ENCODE results near the gene TCEAL5. TPM values are rescaled to one million over a fixed set of nuclear protein-coding genes. Genes with fewer than 3 reads are reported as not detected.
"Not testable (repeated sequence)": the region's sequence is repeated elsewhere in the genome, so short reads cannot be mapped to it uniquely, and the experiment has no call there.

TCEAL5 gene
- total RNA-seq: not detected

- intact Hi-C loops (cut with DNase I): no loop called here
- H3K4me1 ChIP-seq: no peaks in the 10 kb centered on the region
- H3K4me3 ChIP-seq: peak within 1 kb of the TSS; percentile 19 to 55
- H3K27me3 ChIP-seq: no peaks in the 10 kb centered on the region
- H3K27ac ChIP-seq: no peak within 1 kb of the TSS
- no peak for TF ChIP-seq CTCF (IDR thresholded peaks at IDR 0.05)
- no peaks in the 10 kb centered on the region for H3K36me3 ChIP-seq
- H3K9me3 ChIP-seq: no peaks in the 10 kb centered on the region
- DNase-seq (ENCODE audit: low spot score in 2 of 2): no peak
These were observed at the start of gene TCEAL5 for GRCh38 chrX:103276581-103277002. TCEAL5 (minus strand) TSS chrX:103276750; CDS start chrX:103274563, 2,187 bp downstream.

GRCh38 chrX:103311399-103311780, 34.8 kb upstream of the TCEAL5 start:
- no peak for TF ChIP-seq CTCF (IDR thresholded peaks at IDR 0.05)
- DNase-seq (ENCODE audit: low spot score in 2 of 2): no peak
- Histone ChIP-seq H3K27me3 (peaks cover 6% of the 10 kb centered on the region), H3K27ac (no peak overlapping the region), H3K36me3 (no peaks in the 10 kb centered on the region), H3K9me3 (no peaks in the 10 kb centered on the region), H3K4me1 (no peaks in the 10 kb centered on the region), H3K4me3 (no peak overlapping the region)
- intact Hi-C loops (cut with DNase I): loop anchor here (2.0 kb wide), 1 partner anchor 57 kb away; the partner anchor contains the start of gene TCEAL8

- intact Hi-C loops (cut with DNase I): loop anchor here (2.0 kb wide), 1 partner anchor 56 kb away; the partner anchor contains the start of gene TCEAL8
- Histone ChIP-seq H3K27me3 (peaks cover 6% of the 10 kb centered on the region), H3K9me3 (no peaks in the 10 kb centered on the region), H3K27ac (no peak within 1 kb of the TSS), H3K36me3 (no peaks in the 10 kb centered on the region), H3K4me1 (no peaks in the 10 kb centered on the region), H3K4me3 (peak within 1 kb of the TSS; percentile 54 to 62)
- DNase-seq (ENCODE audit: low spot score in 2 of 2): peak in 1 of 2 donors; percentile 73
- no peak for TF ChIP-seq CTCF (IDR thresholded peaks at IDR 0.05)
These were observed 34.2 kb upstream of the TCEAL5 start, which contains the start of gene BEX2 for GRCh38 chrX:103310555-103311398. BEX2 (minus strand) TSS chrX:103310990; CDS start chrX:103309976, 1,014 bp downstream.

- intact Hi-C loops (cut with DNase I): loop anchor here (2.0 kb wide), 1 partner anchor 55 kb away; the partner anchor contains the start of gene TCEAL8
- H3K27me3 ChIP-seq: peaks cover 6% of the 10 kb centered on the region
- TF ChIP-seq CTCF (IDR thresholded peaks at IDR 0.05): no peak
- no peaks in the 10 kb centered on the region for H3K36me3 ChIP-seq
- DNase-seq (ENCODE audit: low spot score in 2 of 2): no peak
- peak overlapping the region; percentile 54 to 62 for H3K4me3 ChIP-seq
- no peaks in the 10 kb centered on the region for H3K9me3 ChIP-seq
- H3K27ac ChIP-seq: no peak overlapping the region
- no peaks in the 10 kb centered on the region for H3K4me1 ChIP-seq
These were observed 33.5 kb upstream of the TCEAL5 start for GRCh38 chrX:103309860-103310554.

GRCh38 chrX:103305666-103306065, 29.1 kb upstream of the TCEAL5 start:
- H3K27ac ChIP-seq; H3K27me3 ChIP-seq; H3K9me3 ChIP-seq; intact Hi-C loops (cut with DNase I); H3K4me3 ChIP-seq; H3K36me3 ChIP-seq; H3K4me1 ChIP-seq; DNase-seq (ENCODE audit: low spot score in 2 of 2): not testable (repeated sequence)

- intact Hi-C loops (cut with DNase I): no loop called here
- Histone ChIP-seq H3K27ac (no peak overlapping the region), H3K36me3 (no peaks in the 10 kb centered on the region), H3K27me3 (no peaks in the 10 kb centered on the region), H3K4me3 (no peak overlapping the region), H3K4me1 (no peaks in the 10 kb centered on the region), H3K9me3 (no peaks in the 10 kb centered on the region)
- no peak for DNase-seq (ENCODE audit: low spot score in 2 of 2)
- no peak for TF ChIP-seq CTCF (IDR thresholded peaks at IDR 0.05)
These were observed 28.2 kb upstream of the TCEAL5 start for GRCh38 chrX:103304705-103305104.

Measured in ascending aorta (tissue), 2 donors.